GOT3 (cell line): Measurements from ENCODE around the gene STXBP6.

ENCODE experiments used
- DNase-seq: peaks from one replicate; lab custom pipeline; 2025; ENCODE audit warnings: mixed read lengths; lab: John Stamatoyannopoulos, UW

STXBP6 gene

GRCh38 chr14:24915403-24915921 lies 134.5 kb downstream of the STXBP6 start:
- no peak for DNase-seq

- no peak for DNase-seq
These were observed 136.2 kb downstream of the STXBP6 start for GRCh38 chr14:24913746-24914145.

DNA sequence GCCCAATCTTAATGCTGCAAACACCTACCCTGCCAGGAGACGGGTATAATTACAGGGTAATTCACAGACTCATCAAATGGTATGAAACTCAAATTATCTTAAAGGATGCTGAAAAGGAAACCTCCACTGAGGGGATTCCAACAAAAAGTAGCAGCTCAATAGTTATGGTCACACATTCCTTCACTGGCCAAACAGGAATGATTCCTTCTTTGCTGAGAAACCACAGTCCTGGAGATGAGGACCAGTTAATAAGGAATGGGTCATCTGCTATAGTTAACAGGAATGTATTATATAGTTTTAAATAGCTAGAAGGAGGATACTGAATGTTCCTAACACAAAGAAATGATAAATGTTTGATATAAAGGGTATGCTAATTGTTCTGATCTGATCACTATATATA lies 136.9 kb downstream of the STXBP6 start:
- no peak for DNase-seq

- no peak for DNase-seq
These were observed 138.4 kb downstream of the STXBP6 start for GRCh38 chr14:24911324-24912109.

DNA sequence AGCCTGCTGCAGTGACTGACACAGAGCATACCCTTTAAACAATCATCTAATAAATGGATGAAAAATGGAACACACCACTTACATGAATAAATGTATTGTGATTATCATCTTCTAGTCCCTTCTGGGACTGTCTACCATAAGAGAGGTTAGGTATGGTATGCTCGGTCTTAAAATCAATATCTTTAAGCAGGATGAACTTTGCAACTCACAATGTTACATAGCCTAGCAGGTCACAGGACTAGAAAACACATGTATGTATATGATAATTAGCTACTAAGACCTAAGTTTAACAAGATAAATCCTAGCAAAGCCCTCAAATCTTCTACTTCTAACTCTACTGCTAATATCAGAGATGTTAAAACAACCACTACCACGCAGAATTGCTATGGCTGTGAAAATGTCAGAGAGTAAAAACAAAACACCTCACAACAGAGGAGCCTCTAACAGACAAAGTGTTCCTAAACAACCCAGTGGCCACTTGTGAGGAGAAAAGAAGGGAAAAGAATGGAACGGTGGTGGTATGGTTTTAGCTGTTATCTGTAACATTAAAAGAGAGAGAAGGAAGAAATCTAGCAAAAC lies 139.4 kb downstream of the STXBP6 start:
- DNase-seq, result no peak

- DNase-seq, result no peak
These were observed 140.2 kb downstream of the STXBP6 start for GRCh38 chr14:24909523-24910302.

GRCh38 chr14:24908592-24909236 lies 141.2 kb downstream of the STXBP6 start:
- no peak for DNase-seq

DNA sequence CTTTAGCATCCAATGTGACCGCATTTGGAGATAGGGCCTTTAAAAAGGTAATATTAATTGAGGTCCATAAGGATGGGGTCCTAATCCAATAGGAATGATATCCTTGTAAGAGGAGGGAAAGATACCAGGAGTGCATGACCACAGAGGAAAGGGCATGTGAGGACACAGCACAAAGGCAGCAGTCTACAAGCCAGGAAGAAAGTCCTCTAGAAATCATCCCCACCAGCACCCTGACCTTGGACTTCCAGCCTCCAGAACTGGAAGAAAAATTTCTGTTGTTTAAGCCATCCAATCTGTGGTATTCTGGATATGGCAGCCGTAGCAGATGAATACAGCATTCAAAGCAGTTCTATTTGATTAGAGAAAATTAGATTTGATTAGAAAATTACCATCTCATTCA lies 145.4 kb downstream of the STXBP6 start:
- no peak for DNase-seq

- no peak for DNase-seq
These were observed 146.6 kb downstream of the STXBP6 start for GRCh38 chr14:24903337-24903736.

GRCh38 chr14:24900269-24901100 lies 149.5 kb downstream of the STXBP6 start:
- no peak for DNase-seq

DNA sequence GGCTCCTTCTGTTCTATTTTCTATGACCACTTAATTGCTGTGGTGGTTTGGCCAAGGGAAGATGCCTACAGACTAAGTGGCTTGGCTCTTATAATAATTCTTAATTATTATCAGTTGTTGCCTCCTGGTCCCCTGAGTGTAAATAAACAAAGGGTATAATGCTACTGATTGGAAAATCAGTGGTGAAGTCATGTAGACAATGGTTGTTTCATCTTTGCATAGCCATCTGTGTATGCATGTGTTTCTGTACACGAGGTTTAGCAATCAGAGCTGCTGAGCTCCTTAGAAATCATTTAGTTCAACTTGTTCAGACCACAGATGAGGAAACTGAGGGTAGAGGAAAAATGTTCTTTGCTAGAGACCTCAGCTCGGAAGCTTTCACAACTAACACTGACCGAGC lies 152.2 kb downstream of the STXBP6 start:
- DNase-seq, result no peak

GRCh38 chr14:24895622-24896021 lies 154.3 kb downstream of the STXBP6 start:
- DNase-seq, result no peak

DNA sequence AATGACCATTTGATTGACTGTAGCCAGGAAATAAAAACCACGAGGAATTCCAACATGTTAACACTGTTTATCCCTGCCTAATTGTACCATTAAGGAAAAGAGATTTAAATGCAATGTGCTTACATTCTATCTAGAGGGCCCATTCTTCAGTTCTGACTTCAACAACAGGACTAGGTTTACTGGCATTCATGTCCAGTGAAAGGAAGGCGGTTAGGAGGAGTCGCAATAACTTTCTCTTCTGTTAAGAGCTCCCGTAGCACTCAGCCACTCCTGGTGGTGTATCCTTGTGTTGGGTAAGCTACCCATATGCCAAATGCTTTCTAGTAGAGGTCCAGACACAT lies 154.7 kb downstream of the STXBP6 start:
- no peak for DNase-seq

DNA sequence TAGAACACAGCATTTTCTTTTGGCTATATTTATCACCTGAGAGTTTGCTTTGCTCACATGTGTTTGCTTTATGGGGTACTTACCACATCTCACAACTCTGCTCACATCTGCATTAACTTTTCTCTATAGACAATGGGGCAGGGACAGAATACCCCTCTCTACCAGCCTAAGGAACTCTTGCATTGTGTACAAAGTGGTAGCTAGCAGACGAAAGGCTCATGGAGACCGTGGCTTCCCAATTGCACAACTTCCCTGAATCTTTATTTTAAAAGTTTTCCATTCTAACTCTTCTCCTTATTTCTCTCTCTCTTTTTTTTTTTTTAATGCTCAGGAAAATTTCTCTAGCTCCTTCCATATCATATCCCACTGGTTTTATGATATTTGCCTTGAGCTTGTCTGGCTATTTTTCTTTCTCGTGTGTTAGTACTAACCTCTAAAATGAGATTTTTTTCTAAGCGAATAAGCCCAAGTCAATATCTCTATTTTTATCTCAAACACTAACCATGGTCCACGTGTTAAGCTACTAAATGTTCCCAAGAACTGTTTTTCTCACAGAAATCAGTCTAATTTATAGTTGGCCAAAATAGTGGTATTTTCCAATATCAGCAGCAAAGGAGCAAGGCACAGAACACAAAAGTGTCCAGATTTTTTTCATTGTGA lies 155.2 kb downstream of the STXBP6 start:
- no peak for DNase-seq

GRCh38 chr14:24892497-24893051 lies 157.4 kb downstream of the STXBP6 start:
- no peak for DNase-seq

GRCh38 chr14:24891987-24892496 lies 157.9 kb downstream of the STXBP6 start:
- no peak for DNase-seq

DNA sequence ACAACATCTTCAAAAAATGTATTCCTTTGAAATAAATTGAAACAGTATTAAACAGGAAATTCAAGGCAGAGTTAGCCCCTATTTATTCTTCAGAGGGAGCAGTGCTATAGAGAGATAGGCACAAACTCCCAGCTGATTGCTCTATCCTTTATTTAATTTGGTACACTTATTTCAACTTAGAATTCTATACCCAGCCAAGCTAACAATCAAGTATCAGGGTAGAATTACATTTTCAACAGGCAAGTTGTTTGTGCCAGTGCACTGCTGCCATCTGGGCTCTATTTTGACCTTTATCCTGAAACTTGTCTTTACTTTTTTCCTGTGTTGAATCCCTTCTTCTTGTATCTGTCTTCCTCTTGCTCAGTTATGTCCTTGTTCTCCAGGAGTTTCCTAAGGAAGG lies 159.2 kb downstream of the STXBP6 start:
- DNase-seq, result no peak

DNA sequence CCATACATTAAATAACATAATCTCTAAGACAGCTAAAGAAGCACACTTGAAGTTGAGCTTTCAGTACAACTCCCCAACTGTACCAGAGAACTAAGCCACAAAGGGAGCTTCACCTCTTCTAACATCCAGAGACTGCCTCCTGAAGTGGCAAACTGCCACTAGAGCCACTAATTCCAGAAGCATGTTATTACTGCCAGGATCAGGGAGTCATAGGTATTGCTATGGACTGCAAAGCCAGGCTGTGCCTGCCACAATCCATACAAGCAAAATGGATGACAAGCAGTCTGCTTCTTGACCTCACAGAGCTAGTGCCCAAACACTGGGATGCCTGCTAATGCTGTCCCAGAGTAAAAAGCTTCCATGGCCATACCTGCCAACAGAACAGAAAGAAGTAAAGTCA lies 160.1 kb downstream of the STXBP6 start:
- no peak for DNase-seq

GRCh38 chr14:24888532-24888931 lies 161.4 kb downstream of the STXBP6 start:
- no peak for DNase-seq

GRCh38 chr14:24887623-24888304 lies 162.2 kb downstream of the STXBP6 start:
- DNase-seq, result no peak
